ENCODE measurements around the gene TNRC6B.

DNA sequence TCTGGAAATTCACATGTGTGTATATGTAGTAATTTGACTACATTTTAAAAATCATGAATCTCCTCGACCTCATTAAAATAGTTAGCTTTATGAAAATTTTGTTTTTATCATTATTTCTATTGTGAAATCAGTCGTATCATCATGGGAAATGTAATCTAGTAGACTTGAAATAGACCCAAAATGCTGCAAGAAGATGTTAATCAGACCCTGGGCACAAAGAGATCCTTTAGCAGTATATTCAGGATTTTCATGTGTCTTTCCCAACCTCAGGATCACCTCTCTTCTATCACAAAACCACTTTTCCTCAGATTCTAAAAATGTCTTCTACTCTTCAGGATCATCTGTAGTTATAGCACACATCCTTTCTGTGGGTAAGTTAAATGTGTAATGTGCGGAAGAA is 93.7 kb downstream of the TNRC6B start:
- TF ChIP-seq, protein P1, sequence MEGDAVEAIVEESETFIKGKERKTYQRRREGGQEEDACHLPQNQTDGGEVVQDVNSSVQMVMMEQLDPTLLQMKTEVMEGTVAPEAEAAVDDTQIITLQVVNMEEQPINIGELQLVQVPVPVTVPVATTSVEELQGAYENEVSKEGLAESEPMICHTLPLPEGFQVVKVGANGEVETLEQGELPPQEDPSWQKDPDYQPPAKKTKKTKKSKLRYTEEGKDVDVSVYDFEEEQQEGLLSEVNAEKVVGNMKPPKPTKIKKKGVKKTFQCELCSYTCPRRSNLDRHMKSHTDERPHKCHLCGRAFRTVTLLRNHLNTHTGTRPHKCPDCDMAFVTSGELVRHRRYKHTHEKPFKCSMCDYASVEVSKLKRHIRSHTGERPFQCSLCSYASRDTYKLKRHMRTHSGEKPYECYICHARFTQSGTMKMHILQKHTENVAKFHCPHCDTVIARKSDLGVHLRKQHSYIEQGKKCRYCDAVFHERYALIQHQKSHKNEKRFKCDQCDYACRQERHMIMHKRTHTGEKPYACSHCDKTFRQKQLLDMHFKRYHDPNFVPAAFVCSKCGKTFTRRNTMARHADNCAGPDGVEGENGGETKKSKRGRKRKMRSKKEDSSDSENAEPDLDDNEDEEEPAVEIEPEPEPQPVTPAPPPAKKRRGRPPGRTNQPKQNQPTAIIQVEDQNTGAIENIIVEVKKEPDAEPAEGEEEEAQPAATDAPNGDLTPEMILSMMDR (conservative IDR thresholded peaks at IDR 0.05; ENCODE audit: low read depth in 2 of 2): no peak
- TF ChIP-seq, protein P2, sequence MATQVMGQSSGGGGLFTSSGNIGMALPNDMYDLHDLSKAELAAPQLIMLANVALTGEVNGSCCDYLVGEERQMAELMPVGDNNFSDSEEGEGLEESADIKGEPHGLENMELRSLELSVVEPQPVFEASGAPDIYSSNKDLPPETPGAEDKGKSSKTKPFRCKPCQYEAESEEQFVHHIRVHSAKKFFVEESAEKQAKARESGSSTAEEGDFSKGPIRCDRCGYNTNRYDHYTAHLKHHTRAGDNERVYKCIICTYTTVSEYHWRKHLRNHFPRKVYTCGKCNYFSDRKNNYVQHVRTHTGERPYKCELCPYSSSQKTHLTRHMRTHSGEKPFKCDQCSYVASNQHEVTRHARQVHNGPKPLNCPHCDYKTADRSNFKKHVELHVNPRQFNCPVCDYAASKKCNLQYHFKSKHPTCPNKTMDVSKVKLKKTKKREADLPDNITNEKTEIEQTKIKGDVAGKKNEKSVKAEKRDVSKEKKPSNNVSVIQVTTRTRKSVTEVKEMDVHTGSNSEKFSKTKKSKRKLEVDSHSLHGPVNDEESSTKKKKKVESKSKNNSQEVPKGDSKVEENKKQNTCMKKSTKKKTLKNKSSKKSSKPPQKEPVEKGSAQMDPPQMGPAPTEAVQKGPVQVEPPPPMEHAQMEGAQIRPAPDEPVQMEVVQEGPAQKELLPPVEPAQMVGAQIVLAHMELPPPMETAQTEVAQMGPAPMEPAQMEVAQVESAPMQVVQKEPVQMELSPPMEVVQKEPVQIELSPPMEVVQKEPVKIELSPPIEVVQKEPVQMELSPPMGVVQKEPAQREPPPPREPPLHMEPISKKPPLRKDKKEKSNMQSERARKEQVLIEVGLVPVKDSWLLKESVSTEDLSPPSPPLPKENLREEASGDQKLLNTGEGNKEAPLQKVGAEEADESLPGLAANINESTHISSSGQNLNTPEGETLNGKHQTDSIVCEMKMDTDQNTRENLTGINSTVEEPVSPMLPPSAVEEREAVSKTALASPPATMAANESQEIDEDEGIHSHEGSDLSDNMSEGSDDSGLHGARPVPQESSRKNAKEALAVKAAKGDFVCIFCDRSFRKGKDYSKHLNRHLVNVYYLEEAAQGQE (IDR thresholded peaks at IDR 0.05; ENCODE audit: unreplicated experiment): no peak
- TF ChIP-seq JUNB (IDR thresholded peaks at IDR 0.05; ENCODE audit: unreplicated experiment): no peak
- TF ChIP-seq POLR2AphosphoS5 (IDR thresholded peaks at IDR 0.05; ENCODE audit: low read depth): no peak
- no peak for TF ChIP-seq NANOG (IDR thresholded peaks at IDR 0.05; ENCODE audit: borderline replicate concordance)
- TF ChIP-seq EZH2phosphoT487 (IDR thresholded peaks at IDR 0.05; ENCODE audit: unreplicated experiment): no peak

Measured in GM23338 (cell line).